ENCODE data around the gene NELFCD. TPM values are rescaled to one million over a fixed set of nuclear protein-coding genes. Genes with fewer than 3 reads are reported as not detected.
"Not testable (repeated sequence)": the region's sequence is repeated elsewhere in the genome, so short reads cannot be mapped to it uniquely, and the experiment has no call there.

NELFCD gene
- total RNA-seq, 1 donor from 2014 or later = 70.6 TPM

GRCh38 chr20:59008715-59009336 lies 27.8 kb downstream of the NELFCD start:
- peak; percentile 33 for DNase-seq (ENCODE audit: low spot score)

- peak; percentile 38 for DNase-seq (ENCODE audit: low spot score)
Observed at GRCh38 chr20:59010321-59010994, 29.4 kb downstream of the NELFCD start.

- peak; percentile 62 for DNase-seq (ENCODE audit: low spot score)
Observed at GRCh38 chr20:59010995-59011873, 30.2 kb downstream of the NELFCD start.

- not testable (repeated sequence) for DNase-seq (ENCODE audit: low spot score)
Observed at GRCh38 chr20:59011874-59012157, 30.8 kb downstream of the NELFCD start.

- peak; percentile 38 for DNase-seq (ENCODE audit: low spot score)
Observed at GRCh38 chr20:59013031-59013951, 32.2 kb downstream of the NELFCD start.

GRCh38 chr20:59013959-59014608 lies 33.0 kb downstream of the NELFCD start:
- peak; percentile 43 for DNase-seq (ENCODE audit: low spot score)

- DNase-seq (ENCODE audit: low spot score) = peak; percentile 38
Observed at GRCh38 chr20:59014680-59015389, 33.8 kb downstream of the NELFCD start.

- DNase-seq (ENCODE audit: low spot score) = peak; percentile 34
Observed at GRCh38 chr20:59015411-59015810, 34.4 kb downstream of the NELFCD start.

GRCh38 chr20:59015812-59016711 lies 35.0 kb downstream of the NELFCD start:
- DNase-seq (ENCODE audit: low spot score) = peak; percentile 33

GRCh38 chr20:59016795-59017492 lies 35.9 kb downstream of the NELFCD start:
- DNase-seq (ENCODE audit: low spot score) = peak; percentile 39

GRCh38 chr20:59017493-59018231 lies 36.6 kb downstream of the NELFCD start:
- DNase-seq (ENCODE audit: low spot score) = peak; percentile 35

- DNase-seq (ENCODE audit: low spot score) = peak; percentile 25
Observed at GRCh38 chr20:59018817-59019216, 37.8 kb downstream of the NELFCD start.

- DNase-seq (ENCODE audit: low spot score) = peak; percentile 27
Observed at GRCh38 chr20:59019217-59019616, 38.2 kb downstream of the NELFCD start, which contains the start of gene TUBB1. Gene TUBB1, plus strand, starts transcription at chr20:59019429. Its CDS starts 94 bp downstream, at chr20:59019523.

GRCh38 chr20:59020938-59021551 lies 40.0 kb downstream of the NELFCD start:
- no peak for DNase-seq (ENCODE audit: low spot score)

- DNase-seq (ENCODE audit: low spot score) = peak; percentile 37
Observed at GRCh38 chr20:59022754-59023153, 41.7 kb downstream of the NELFCD start.

- peak; percentile 33 for DNase-seq (ENCODE audit: low spot score)
Observed at GRCh38 chr20:59023616-59024015, 42.6 kb downstream of the NELFCD start.

- peak; percentile 39 for DNase-seq (ENCODE audit: low spot score)
Observed at GRCh38 chr20:59024111-59024530, 43.1 kb downstream of the NELFCD start.
